Measurements from ENCODE around the gene LYRM9. TPM values are rescaled to one million over a fixed set of nuclear protein-coding genes. Genes with fewer than 3 reads are reported as not detected.

Gene LYRM9
- total RNA-seq, 1 experiment from 2014 or later, result 2.8 TPM

GRCh38 chr17:27927781-27928180 lies 34.6 kb upstream of the LYRM9 start:
- no TSS peak for BruUV-seq (replicated peaks)
- no peak overlapping the region for H3K27ac ChIP-seq (ENCODE audit: low read depth, low read length, poor library complexity, severe bottlenecking)
- POLR2A ChIA-PET (ENCODE audit: low non-redundant PET), result no interaction called here
- no peak for DNase-seq (ENCODE audit: low spot score)
- H3K4me3 ChIP-seq (ENCODE audit: low read depth, low read length, poor library complexity, severe bottlenecking), result no peak overlapping the region
- intact Hi-C loops (cut with micrococcal nuclease; ENCODE audit: unreplicated experiment), result no loop called here
- no peaks in the 10 kb centered on the region for H3K4me1 ChIP-seq (ENCODE audit: insufficient read depth, low read length, poor library complexity, severe bottlenecking)
- CTCF ChIA-PET, result no interaction called here
- no peaks in the 10 kb centered on the region for H3K9me3 ChIP-seq (ENCODE audit: low read depth, low read length, poor library complexity, severe bottlenecking)
- no peaks in the 10 kb centered on the region for H3K36me3 ChIP-seq (ENCODE audit: insufficient read depth, low read length, poor library complexity, severe bottlenecking)
- no peaks in the 10 kb centered on the region for H3K27me3 ChIP-seq (replicated peaks; ENCODE audit: insufficient read depth, low read depth, low read length, poor library complexity)
- TF ChIP-seq EZH2 (IDR thresholded peaks at IDR 0.05; ENCODE audit: borderline replicate concordance, low read depth, low read length, poor library complexity, severe bottlenecking) (no peak), CTCF (conservative IDR thresholded peaks at IDR 0.05; ENCODE audit: low read depth, low read length) (no peak)

- ChIA-PET CTCF (no interaction called here), POLR2A (ENCODE audit: low non-redundant PET) (interaction anchor here (0.6 kb wide), 1 partner anchor 41 kb away, joined by 3 read pairs; no protein-coding TSS in a partner anchor)
- H3K36me3 ChIP-seq (ENCODE audit: insufficient read depth, low read length, poor library complexity, severe bottlenecking), result no peaks in the 10 kb centered on the region
- BruUV-seq (replicated peaks), result no TSS peak
- intact Hi-C loops (cut with micrococcal nuclease; ENCODE audit: unreplicated experiment), result no loop called here
- no peaks in the 10 kb centered on the region for H3K4me1 ChIP-seq (ENCODE audit: insufficient read depth, low read length, poor library complexity, severe bottlenecking)
- H3K27ac ChIP-seq (ENCODE audit: low read depth, low read length, poor library complexity, severe bottlenecking), result no peak overlapping the region
- no peaks in the 10 kb centered on the region for H3K27me3 ChIP-seq (replicated peaks; ENCODE audit: insufficient read depth, low read depth, low read length, poor library complexity)
- no peak overlapping the region for H3K4me3 ChIP-seq (ENCODE audit: low read depth, low read length, poor library complexity, severe bottlenecking)
- DNase-seq (ENCODE audit: low spot score), result no peak
- no peaks in the 10 kb centered on the region for H3K9me3 ChIP-seq (ENCODE audit: low read depth, low read length, poor library complexity, severe bottlenecking)
- TF ChIP-seq CTCF (conservative IDR thresholded peaks at IDR 0.05; ENCODE audit: low read depth, low read length) (no peak), EZH2 (IDR thresholded peaks at IDR 0.05; ENCODE audit: borderline replicate concordance, low read depth, low read length, poor library complexity, severe bottlenecking) (no peak)
These were observed 28.4 kb upstream of the LYRM9 start for GRCh38 chr17:27921599-27921998.

- TF ChIP-seq EZH2 (IDR thresholded peaks at IDR 0.05; ENCODE audit: borderline replicate concordance, low read depth, low read length, poor library complexity, severe bottlenecking), result no peak
- TF ChIP-seq CTCF (conservative IDR thresholded peaks at IDR 0.05; ENCODE audit: low read depth, low read length), result no peak
- no peaks in the 10 kb centered on the region for H3K27me3 ChIP-seq (replicated peaks; ENCODE audit: insufficient read depth, low read depth, low read length, poor library complexity)
- BruUV-seq (replicated peaks), result no TSS peak
- H3K4me1 ChIP-seq (ENCODE audit: insufficient read depth, low read length, poor library complexity, severe bottlenecking), result no peaks in the 10 kb centered on the region
- no peak overlapping the region for H3K27ac ChIP-seq (ENCODE audit: low read depth, low read length, poor library complexity, severe bottlenecking)
- DNase-seq (ENCODE audit: low spot score), result no peak
- ChIA-PET POLR2A (ENCODE audit: low non-redundant PET) (no interaction called here), CTCF (no interaction called here)
- no peak overlapping the region for H3K4me3 ChIP-seq (ENCODE audit: low read depth, low read length, poor library complexity, severe bottlenecking)
- intact Hi-C loops (cut with micrococcal nuclease; ENCODE audit: unreplicated experiment), result no loop called here
- H3K9me3 ChIP-seq (ENCODE audit: low read depth, low read length, poor library complexity, severe bottlenecking), result no peaks in the 10 kb centered on the region
- no peaks in the 10 kb centered on the region for H3K36me3 ChIP-seq (ENCODE audit: insufficient read depth, low read length, poor library complexity, severe bottlenecking)
These were observed 27.9 kb upstream of the LYRM9 start for GRCh38 chr17:27921077-27921476.

Measured in A673 (cell line).